ENCODE measurements around the gene ZC3H12D. TPM values are rescaled to one million over a fixed set of nuclear protein-coding genes. Genes with fewer than 3 reads are reported as not detected.

The ZC3H12D gene
- total RNA-seq, 2 experiments from 2014 or later, result 72.2 to 89.9 TPM

GRCh38 chr6:149441740-149442139 is 43.1 kb downstream of the ZC3H12D start:
- CTCF ChIA-PET, result interaction anchor here (0.6 to 1.9 kb wide), 6 partner anchors 10 to 315 kb away, joined by 3 to 18 read pairs (median 3); no protein-coding TSS in a partner anchor
- no peaks in the 10 kb centered on the region for H3K9me3 Mint-ChIP-seq (ENCODE audit: low read depth)
- H3K4me3 Mint-ChIP-seq, result no peak overlapping the region
- H3K36me3 Mint-ChIP-seq (ENCODE audit: low read depth), result peaks cover 3% of the 10 kb centered on the region
- peaks cover 15% of the 10 kb centered on the region for H3K4me1 Mint-ChIP-seq
- POLR2A ChIA-PET, result no interaction called here
- no peak for DNase-seq
- no peak for ATAC-seq
- H3K27me3 Mint-ChIP-seq, result no peaks in the 10 kb centered on the region
- intact Hi-C loops (cut with DNase I, micrococcal nuclease), result no loop called here
- no peak overlapping the region for H3K27ac Mint-ChIP-seq

DNA sequence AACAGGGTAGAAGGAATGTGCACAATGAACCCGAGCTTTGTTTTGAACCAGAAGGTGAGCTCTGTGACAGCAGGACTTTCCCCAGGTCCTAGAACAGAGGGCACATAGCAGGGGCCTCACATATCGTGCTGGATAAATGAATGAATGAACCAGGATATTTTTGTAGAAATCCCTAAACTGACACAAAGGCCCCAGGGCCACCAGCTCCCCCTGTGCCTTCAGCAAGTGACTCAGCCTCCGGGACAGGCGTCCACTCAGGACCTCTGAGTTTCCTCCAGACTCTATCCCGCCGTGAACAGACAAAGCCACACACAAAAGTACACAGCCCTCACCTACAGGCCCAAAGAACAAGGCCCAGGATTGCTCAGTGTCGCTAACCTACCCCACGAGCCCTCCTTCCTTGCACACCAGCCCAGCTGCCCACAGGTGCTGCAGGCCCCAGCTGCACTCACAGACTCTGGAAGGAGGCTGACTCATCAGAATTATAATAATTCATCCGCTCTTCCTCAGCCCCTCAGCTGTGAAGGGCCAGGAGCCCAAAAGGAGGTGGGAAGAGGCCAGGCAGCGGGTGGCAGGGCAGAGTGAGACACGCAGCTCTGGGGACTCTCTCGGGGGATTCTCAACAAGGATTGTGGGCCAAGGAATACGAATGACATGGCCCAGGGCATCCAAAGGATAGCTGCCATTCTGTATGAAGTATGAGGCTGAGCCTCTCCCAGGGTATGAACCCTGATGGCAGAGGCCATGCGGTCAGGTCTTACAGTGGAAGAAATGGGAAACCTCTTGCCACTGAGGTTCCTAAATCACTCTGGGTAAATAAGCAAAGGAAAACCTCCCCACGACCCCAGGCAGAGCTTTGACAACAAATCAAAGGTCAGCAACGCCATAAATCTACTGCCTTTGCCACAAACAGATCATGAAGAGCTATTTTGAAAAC is 43.8 kb downstream of the ZC3H12D start:
- Mint-ChIP-seq H3K4me3 (no peak overlapping the region), H3K27me3 (no peaks in the 10 kb centered on the region), H3K4me1 (peaks cover 15% of the 10 kb centered on the region), H3K9me3 (ENCODE audit: low read depth) (no peaks in the 10 kb centered on the region), H3K36me3 (ENCODE audit: low read depth) (peaks cover 3% of the 10 kb centered on the region), H3K27ac (no peak overlapping the region)
- ATAC-seq (no peak), DNase-seq (no peak)
- intact Hi-C loops (cut with DNase I, micrococcal nuclease), result no loop called here
- ChIA-PET CTCF (interaction anchor here (0.6 to 1.9 kb wide), 11 partner anchors 9 to 469 kb away, joined by 3 to 18 read pairs (median 3); no protein-coding TSS in a partner anchor), POLR2A (no interaction called here)

DNA sequence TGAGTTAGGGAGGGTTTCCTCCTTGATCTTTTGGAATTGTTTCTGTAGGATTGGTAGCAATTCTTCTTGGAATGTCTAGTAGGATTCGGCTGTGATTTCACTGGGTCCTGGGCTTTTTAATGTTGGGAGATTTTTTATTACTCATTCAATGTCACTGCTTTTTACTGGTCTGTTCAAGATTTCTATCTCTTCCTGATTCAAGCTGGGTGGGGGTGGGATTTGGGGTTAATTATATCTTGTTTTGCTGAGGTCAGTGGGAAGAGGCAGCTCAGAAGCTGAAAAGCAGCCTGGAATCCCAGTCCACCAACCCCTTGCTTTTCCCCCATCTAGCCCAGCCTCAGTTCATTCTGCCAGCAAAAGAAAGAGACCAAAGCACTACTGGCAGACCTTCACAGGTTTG is 45.2 kb downstream of the ZC3H12D start:
- Mint-ChIP-seq H3K4me1 (peaks cover 15% of the 10 kb centered on the region), H3K9me3 (ENCODE audit: low read depth) (no peaks in the 10 kb centered on the region), H3K36me3 (ENCODE audit: low read depth) (peaks cover 2% of the 10 kb centered on the region), H3K27ac (no peak overlapping the region), H3K27me3 (no peaks in the 10 kb centered on the region), H3K4me3 (no peak overlapping the region)
- DNase-seq, result no peak
- intact Hi-C loops (cut with DNase I, micrococcal nuclease), result no loop called here
- ChIA-PET POLR2A (no interaction called here), CTCF (interaction anchor here (0.6 to 1.5 kb wide), 4 partner anchors 14 to 355 kb away, joined by 3 read pairs; no protein-coding TSS in a partner anchor)
- ATAC-seq, result no peak

GRCh38 chr6:149438855-149439254 is 46.0 kb downstream of the ZC3H12D start:
- POLR2A ChIA-PET, result interaction anchor here (0.8 kb wide), 1 partner anchor 408 kb away, joined by 3 read pairs; no protein-coding TSS in a partner anchor
- H3K4me3 Mint-ChIP-seq, result no peak overlapping the region

GRCh38 chr6:149437212-149437611 is 47.6 kb downstream of the ZC3H12D start:
- Mint-ChIP-seq H3K36me3 (ENCODE audit: low read depth) (no peaks in the 10 kb centered on the region), H3K27me3 (no peaks in the 10 kb centered on the region), H3K4me3 (no peak overlapping the region), H3K4me1 (peaks cover 15% of the 10 kb centered on the region), H3K27ac (no peak overlapping the region), H3K9me3 (ENCODE audit: low read depth) (no peaks in the 10 kb centered on the region)
- DNase-seq (no peak), ATAC-seq (no peak)
- CTCF ChIA-PET, result interaction anchor here (1.4 to 4.5 kb wide), 2 partner anchors 79 to 409 kb away, joined by 3 to 29 read pairs; no protein-coding TSS in a partner anchor
- intact Hi-C loops (cut with DNase I, micrococcal nuclease), result no loop called here
- POLR2A ChIA-PET, result no interaction called here

More at GRCh38 chr6:149438855-149439254, 46.0 kb downstream of the ZC3H12D start:
- ATAC-seq (peak; percentile 86), DNase-seq (no peak)
- H3K36me3 Mint-ChIP-seq (ENCODE audit: low read depth), result no peaks in the 10 kb centered on the region
- CTCF ChIA-PET, result interaction anchor here (1.0 to 1.5 kb wide), 2 partner anchors 78 to 354 kb away, joined by 3 read pairs; no protein-coding TSS in a partner anchor
- no peak overlapping the region for H3K27ac Mint-ChIP-seq
- no peaks in the 10 kb centered on the region for H3K9me3 Mint-ChIP-seq (ENCODE audit: low read depth)
- peaks cover 15% of the 10 kb centered on the region for H3K4me1 Mint-ChIP-seq
- intact Hi-C loops (cut with DNase I, micrococcal nuclease), result no loop called here
- H3K27me3 Mint-ChIP-seq, result no peaks in the 10 kb centered on the region

DNA sequence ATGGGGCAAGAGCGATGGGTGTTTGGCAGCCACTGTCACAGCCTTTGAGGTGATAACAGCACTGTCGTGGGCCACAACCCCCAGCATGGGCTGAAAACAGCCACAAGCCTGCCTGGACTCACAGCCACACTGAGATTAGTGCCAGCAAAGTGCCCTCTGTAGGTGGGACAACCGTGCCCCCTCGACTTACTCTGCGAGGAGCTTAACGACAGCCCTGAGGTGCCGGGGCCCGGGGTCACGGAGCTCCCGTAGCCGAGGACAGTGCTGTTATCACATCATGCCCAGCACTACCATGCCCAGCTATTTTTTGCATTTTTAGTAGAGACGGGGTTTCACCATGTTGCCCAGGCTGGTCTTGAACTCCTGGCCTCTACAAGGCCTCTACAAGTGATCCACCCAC is 48.2 kb downstream of the ZC3H12D start:
- Mint-ChIP-seq H3K4me3 (no peak overlapping the region), H3K27ac (no peak overlapping the region), H3K9me3 (ENCODE audit: low read depth) (no peaks in the 10 kb centered on the region), H3K27me3 (no peaks in the 10 kb centered on the region), H3K4me1 (peaks cover 18% of the 10 kb centered on the region), H3K36me3 (ENCODE audit: low read depth) (no peaks in the 10 kb centered on the region)
- ATAC-seq, result no peak
- ChIA-PET CTCF (interaction anchor here (0.5 to 4.5 kb wide), 4 partner anchors 9 to 408 kb away, joined by 3 to 29 read pairs (median 4); no protein-coding TSS in a partner anchor), POLR2A (no interaction called here)
- no peak for DNase-seq
- intact Hi-C loops (cut with DNase I, micrococcal nuclease), result no loop called here

DNA sequence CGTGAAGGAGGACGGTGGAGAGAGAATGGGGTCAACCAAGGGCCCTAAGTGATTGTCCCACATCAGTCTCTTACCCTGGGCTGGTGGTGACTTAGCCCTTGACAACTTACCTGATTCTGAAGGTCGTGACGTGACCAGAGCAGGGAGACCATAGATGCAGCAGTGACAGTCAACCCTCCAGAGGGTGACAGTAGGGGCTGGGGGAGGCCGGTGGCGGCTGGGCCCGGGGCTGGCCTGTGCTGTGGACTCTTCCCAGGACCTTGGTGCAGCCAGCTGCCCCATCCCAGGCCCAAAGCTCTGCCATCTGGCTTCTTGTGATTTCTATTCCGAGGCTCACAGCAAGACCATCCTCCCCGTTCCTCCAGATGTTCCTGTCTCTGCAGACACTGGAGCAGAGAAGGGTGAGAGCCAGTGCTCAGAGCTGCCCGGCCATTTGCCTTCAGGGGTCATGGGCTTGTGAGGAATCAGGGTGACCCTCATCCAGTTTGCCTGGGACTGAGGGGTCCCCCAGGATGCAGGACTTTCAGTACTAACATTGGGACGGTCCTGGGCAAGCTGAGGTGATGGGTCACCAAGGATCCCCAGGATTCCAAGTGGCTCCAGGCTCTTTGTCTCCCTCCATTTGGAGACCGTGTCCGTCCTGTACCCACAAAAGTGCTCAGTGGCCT is 48.8 kb downstream of the ZC3H12D start:
- no peak overlapping the region for H3K27ac Mint-ChIP-seq
- POLR2A ChIA-PET, result no interaction called here
- DNase-seq, result no peak
- H3K9me3 Mint-ChIP-seq (ENCODE audit: low read depth), result no peaks in the 10 kb centered on the region
- intact Hi-C loops (cut with DNase I, micrococcal nuclease), result no loop called here
- H3K4me1 Mint-ChIP-seq, result peaks cover 18% of the 10 kb centered on the region
- no peaks in the 10 kb centered on the region for H3K27me3 Mint-ChIP-seq
- ATAC-seq, result no peak
- CTCF ChIA-PET, result interaction anchor here (0.5 to 4.5 kb wide), 4 partner anchors 8 to 408 kb away, joined by 3 to 29 read pairs (median 4); no protein-coding TSS in a partner anchor
- H3K4me3 Mint-ChIP-seq, result no peak overlapping the region
- H3K36me3 Mint-ChIP-seq (ENCODE audit: low read depth), result no peaks in the 10 kb centered on the region

DNA sequence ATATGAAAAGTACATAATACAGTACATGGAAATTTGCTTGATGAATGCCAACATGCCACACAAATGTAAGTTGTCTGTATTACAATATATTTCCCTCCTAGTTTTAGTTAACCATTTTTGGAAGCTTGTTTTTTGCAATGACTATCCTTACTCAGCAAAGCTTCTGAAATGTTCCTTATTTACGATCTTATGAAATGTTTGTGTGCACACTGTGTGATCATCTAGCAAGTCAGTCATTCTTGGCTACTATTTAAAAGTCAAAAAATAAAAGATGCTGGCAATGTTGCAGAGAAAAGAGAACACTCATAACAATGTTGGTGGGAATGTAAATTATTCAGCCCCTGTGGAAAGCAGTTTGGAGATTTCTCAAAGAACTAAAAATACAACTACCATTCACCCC is 50.9 kb downstream of the ZC3H12D start:
- Mint-ChIP-seq H3K36me3 (ENCODE audit: low read depth) (no peaks in the 10 kb centered on the region), H3K27me3 (no peaks in the 10 kb centered on the region), H3K4me3 (no peak overlapping the region), H3K27ac (no peak overlapping the region), H3K4me1 (peaks cover 11% of the 10 kb centered on the region), H3K9me3 (ENCODE audit: low read depth) (no peaks in the 10 kb centered on the region)
- ChIA-PET CTCF (interaction anchor here (0.6 to 5.8 kb wide), 20 partner anchors 9 to 856 kb away, joined by 3 to 118 read pairs (median 4); no protein-coding TSS in a partner anchor), POLR2A (no interaction called here)
- no peak for ATAC-seq
- DNase-seq, result no peak
- intact Hi-C loops (cut with DNase I, micrococcal nuclease), result loop anchor here in 1 of 2 experiments (2.0 to 5.0 kb wide), 4 partner anchors 115 to 857 kb away; partner anchors contain the start of gene UST

DNA sequence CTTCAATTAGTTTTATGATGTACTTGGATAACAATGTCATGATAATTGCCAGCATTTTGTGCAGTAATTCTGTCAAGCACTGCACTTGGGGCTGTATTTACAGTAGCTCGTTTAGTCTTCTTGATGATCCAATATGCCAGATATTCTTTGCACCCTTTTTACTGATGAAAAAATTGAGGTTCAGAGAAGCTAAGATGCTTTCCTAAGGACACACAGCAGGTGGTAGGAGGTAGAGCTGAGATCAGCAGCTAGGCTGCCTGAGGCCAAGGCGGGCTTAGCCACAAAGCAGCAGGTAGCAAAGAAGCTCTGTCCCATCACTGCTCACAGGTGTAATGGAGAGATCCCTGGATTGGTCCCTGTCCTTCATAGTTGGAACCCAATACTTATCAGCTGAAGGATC is 51.4 kb downstream of the ZC3H12D start:
- Mint-ChIP-seq H3K27me3 (no peaks in the 10 kb centered on the region), H3K27ac (no peak overlapping the region), H3K4me3 (no peak overlapping the region), H3K9me3 (ENCODE audit: low read depth) (no peaks in the 10 kb centered on the region), H3K36me3 (ENCODE audit: low read depth) (no peaks in the 10 kb centered on the region), H3K4me1 (peaks cover 6% of the 10 kb centered on the region)
- CTCF ChIA-PET, result interaction anchor here (0.6 to 5.8 kb wide), 21 partner anchors 8 to 855 kb away, joined by 3 to 118 read pairs (median 4); no protein-coding TSS in a partner anchor
- intact Hi-C loops (cut with DNase I, micrococcal nuclease), result loop anchor here in 1 of 2 experiments (2.0 to 5.0 kb wide), 4 partner anchors 115 to 856 kb away; partner anchors contain the start of gene UST
- DNase-seq, result no peak
- ATAC-seq, result no peak
- POLR2A ChIA-PET, result no interaction called here

- peak; percentile 95 for DNase-seq
- Mint-ChIP-seq H3K27me3 (no peaks in the 10 kb centered on the region), H3K9me3 (ENCODE audit: low read depth) (no peaks in the 10 kb centered on the region), H3K4me3 (no peak overlapping the region), H3K27ac (peak overlapping the region; percentile 59), H3K4me1 (peaks cover 4% of the 10 kb centered on the region), H3K36me3 (ENCODE audit: low read depth) (no peaks in the 10 kb centered on the region)
- POLR2A ChIA-PET, result interaction anchor here (0.5 to 0.8 kb wide), 4 partner anchors 21 to 671 kb away, joined by 3 to 4 read pairs (median 3); no protein-coding TSS in a partner anchor
- intact Hi-C loops (cut with DNase I, micrococcal nuclease), result loop anchor here (1.0 to 5.0 kb wide), 8 partner anchors 85 to 855 kb away; partner anchors contain the start of gene UST (in 1 of the 2)
- ATAC-seq, result peak; percentile 98
- CTCF ChIA-PET, result interaction anchor here (0.6 to 5.8 kb wide), 84 partner anchors 9 to 854 kb away, joined by 3 to 118 read pairs (median 4); partner anchors contain the start of gene TAB2
Measured at GRCh38 chr6:149431905-149432775, 52.7 kb downstream of the ZC3H12D start.
